HUES48 (cell line): ENCODE data around the gene ERMN.

Experiments used
- H3K27ac ChIP-seq: one replicate; pipeline ENCODE4 v1.7.0; 2013; ENCODE audit warnings: low read depth, low read length, inconsistent platforms
- H3K27me3 ChIP-seq: 2 replicates; pipeline ENCODE4 v1.6.1; 2013; ENCODE audit warnings: mild to moderate bottlenecking, low read length; ENCODE audit not compliant: control insufficient read depth, insufficient read depth
- H3K36me3 ChIP-seq: 2 replicates; pipeline ENCODE4 v1.6.1; 2013; ENCODE audit warnings: low read length; ENCODE audit not compliant: control insufficient read depth, insufficient read depth
- H3K4me1 ChIP-seq: 2 replicates; pipeline ENCODE4 v1.6.1; 2013; ENCODE audit warnings: mild to moderate bottlenecking, low read length; ENCODE audit not compliant: control insufficient read depth, insufficient read depth
- H3K4me3 ChIP-seq: 2 replicates; pipeline ENCODE4 v1.5.1; 2013; ENCODE audit warnings: mild to moderate bottlenecking, low read depth, low read length
- H3K9ac ChIP-seq: 2 replicates; pipeline ENCODE4 v1.6.1; 2013; ENCODE audit warnings: mild to moderate bottlenecking, low read depth, low read length, moderate library complexity
- H3K9me3 ChIP-seq: 2 replicates; pipeline ENCODE4 v1.6.1; 2013; ENCODE audit warnings: low read length; ENCODE audit not compliant: control insufficient read depth, insufficient read depth

The ERMN gene

DNA sequence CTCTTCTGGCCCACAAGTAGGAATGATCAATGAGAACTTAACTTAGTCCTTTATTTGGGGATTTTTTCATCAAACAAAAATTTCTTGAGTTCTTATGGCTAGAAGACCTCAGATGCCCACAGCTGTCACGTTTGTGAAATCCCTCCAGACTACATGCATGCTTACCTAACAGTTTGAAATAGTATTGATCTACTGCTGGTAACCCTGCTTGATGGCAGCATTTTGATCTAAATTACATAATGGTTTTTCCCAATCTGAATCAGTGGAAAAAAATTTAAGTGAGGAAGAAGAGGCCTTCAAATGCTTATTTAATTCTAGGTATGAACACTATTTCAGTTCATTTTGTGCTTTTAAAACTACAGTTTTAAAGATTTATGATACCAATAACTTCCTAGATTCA, 13.9 kb downstream of the ERMN start:
- Histone ChIP-seq H3K27ac (no peak overlapping the region), H3K36me3 (no peaks in the 10 kb centered on the region), H3K4me3 (no peak overlapping the region), H3K27me3 (no peaks in the 10 kb centered on the region), H3K4me1 (peaks cover 29% of the 10 kb centered on the region), H3K9me3 (no peaks in the 10 kb centered on the region), H3K9ac (no peak overlapping the region)

DNA sequence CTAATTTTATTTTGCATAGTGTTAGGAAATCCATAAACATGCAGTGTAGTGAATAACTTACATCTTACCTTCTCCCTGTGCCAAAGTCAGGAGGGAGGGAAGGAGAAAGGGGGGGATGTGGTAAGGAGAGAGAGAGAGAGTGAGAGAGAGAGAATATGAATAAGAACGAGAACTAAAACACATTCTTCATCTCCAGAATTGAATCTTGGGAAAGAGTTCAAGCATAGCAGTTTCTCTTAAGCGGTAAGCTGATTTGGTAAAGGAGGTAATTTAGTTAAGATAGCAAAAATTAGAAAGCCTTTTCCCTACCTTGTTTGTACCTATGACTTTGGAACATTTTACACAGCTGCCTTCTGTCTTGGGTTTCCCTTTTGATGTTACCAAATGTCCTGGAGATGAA, 15.7 kb downstream of the ERMN start:
- Histone ChIP-seq H3K27ac (no peak overlapping the region), H3K36me3 (no peaks in the 10 kb centered on the region), H3K4me1 (peaks cover 17% of the 10 kb centered on the region), H3K9me3 (no peaks in the 10 kb centered on the region), H3K9ac (no peak overlapping the region), H3K27me3 (no peaks in the 10 kb centered on the region), H3K4me3 (no peak overlapping the region)

DNA sequence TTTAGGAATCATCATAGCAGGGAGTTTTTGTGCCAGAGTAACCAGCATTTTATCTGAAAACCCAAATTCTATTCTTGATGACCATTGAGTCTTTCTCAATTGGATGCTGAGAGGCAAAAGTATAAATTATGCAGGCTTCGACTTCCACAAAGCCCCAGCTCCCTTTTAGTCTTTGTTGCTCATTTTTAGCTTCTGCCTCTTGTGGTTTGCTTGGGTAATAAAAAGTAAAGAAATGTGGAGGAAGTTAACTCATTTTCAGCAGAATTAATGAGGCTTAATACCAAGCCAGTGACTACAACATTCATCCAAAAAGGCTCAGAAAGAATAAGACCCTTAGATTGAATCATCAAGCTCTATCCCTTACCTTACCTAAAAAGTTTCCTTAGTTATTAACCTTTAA, 18.6 kb downstream of the ERMN start:
- H3K36me3 ChIP-seq: no peaks in the 10 kb centered on the region
- peaks cover 17% of the 10 kb centered on the region for H3K4me1 ChIP-seq
- no peak overlapping the region for H3K4me3 ChIP-seq
- H3K9me3 ChIP-seq: no peaks in the 10 kb centered on the region
- no peak overlapping the region for H3K27ac ChIP-seq
- H3K27me3 ChIP-seq: no peaks in the 10 kb centered on the region
- H3K9ac ChIP-seq: no peak overlapping the region

DNA sequence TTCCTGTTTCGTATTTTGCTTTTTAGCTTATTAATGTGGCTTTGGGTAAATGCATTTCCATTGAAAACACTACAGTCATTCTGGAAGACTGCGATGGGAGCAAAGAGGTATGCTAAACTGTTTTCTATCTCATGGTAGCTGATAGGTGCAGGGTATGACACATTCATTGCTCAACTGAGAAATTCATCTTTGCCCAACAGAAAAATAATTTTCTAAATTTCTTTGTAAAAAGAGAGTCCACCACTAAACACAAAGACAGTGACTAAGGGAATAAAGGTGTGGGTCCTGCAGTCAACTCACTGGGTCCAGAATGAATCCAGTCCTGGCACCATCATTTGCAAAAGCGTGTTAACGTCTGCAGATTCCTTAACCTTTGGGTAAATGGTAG, 19.9 kb downstream of the ERMN start:
- no peak overlapping the region for H3K4me3 ChIP-seq
- no peaks in the 10 kb centered on the region for H3K9me3 ChIP-seq
- H3K9ac ChIP-seq: no peak overlapping the region
- H3K27me3 ChIP-seq: no peaks in the 10 kb centered on the region
- H3K4me1 ChIP-seq: peaks cover 17% of the 10 kb centered on the region
- no peak overlapping the region for H3K27ac ChIP-seq
- no peaks in the 10 kb centered on the region for H3K36me3 ChIP-seq

DNA sequence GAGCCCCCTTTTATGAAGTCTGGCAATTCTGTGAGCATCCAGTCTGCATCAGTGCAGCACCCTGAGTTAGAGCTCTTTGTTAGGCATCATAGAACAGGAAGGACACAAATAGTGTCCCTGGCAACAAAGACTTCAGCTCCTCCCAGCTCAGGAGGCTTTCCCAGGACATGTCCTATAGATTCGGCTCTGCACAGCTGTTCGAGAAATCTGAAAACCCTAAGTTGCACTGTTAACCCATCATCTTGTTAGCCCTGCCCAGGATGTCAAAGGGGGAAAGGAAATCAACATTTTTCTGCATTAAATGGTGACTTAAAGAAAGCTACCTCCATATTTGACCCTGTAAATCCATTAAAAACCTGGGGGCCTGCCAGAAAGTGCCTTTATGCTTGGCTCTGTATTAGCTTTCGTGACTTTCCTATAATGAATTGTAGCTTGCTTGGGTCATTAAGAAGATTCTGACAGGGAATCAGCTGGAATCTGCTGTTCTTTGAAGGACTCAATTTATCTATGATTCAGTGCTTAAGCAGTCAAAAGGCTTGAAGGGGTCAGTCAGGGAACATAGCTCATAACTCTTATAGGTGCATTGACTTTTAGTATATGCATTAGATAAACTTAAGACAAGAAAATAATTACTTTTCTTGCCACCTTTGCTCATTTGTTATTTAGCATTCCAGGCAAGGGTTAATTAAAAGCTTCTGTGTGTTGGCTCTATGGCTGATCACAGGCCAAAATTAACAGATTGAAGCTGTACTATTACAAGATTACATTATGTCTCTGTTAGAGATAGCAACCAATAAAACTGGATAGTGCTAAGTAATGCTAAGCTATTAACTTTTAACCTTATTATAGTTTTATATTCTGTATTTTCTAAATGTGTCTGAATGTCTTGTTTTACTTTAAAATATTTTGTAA, 20.6 kb downstream of the ERMN start:
- H3K27me3 ChIP-seq: no peaks in the 10 kb centered on the region
- no peaks in the 10 kb centered on the region for H3K36me3 ChIP-seq
- H3K4me1 ChIP-seq: peaks cover 17% of the 10 kb centered on the region
- H3K4me3 ChIP-seq: no peak overlapping the region
- no peak overlapping the region for H3K27ac ChIP-seq
- H3K9me3 ChIP-seq: no peaks in the 10 kb centered on the region
- H3K9ac ChIP-seq: no peak overlapping the region

DNA sequence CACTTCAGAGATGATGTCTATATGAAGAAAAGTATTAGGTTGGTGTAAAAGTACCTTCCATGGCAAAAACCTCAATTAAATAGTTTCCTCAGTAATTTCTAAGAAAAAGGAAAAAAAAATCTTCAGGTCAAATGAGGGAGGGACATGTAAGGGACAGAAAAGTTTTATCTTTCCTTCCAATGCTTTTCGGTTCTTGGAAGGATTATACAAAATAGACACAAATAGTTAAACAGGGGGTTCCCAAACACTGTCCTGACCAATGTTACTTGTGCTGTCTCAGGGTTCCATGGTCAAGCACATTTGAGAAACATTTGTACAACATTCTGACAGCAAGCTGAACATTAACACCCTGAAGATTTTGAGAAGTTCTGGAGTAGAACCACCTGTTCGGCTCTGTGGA, 22.0 kb downstream of the ERMN start:
- Histone ChIP-seq H3K4me1 (peaks cover 8% of the 10 kb centered on the region; the same call in 1 of the 2 replicates), H3K27ac (no peak overlapping the region), H3K27me3 (no peaks in the 10 kb centered on the region), H3K36me3 (no peaks in the 10 kb centered on the region), H3K4me3 (no peak overlapping the region), H3K9me3 (no peaks in the 10 kb centered on the region), H3K9ac (no peak overlapping the region)

DNA sequence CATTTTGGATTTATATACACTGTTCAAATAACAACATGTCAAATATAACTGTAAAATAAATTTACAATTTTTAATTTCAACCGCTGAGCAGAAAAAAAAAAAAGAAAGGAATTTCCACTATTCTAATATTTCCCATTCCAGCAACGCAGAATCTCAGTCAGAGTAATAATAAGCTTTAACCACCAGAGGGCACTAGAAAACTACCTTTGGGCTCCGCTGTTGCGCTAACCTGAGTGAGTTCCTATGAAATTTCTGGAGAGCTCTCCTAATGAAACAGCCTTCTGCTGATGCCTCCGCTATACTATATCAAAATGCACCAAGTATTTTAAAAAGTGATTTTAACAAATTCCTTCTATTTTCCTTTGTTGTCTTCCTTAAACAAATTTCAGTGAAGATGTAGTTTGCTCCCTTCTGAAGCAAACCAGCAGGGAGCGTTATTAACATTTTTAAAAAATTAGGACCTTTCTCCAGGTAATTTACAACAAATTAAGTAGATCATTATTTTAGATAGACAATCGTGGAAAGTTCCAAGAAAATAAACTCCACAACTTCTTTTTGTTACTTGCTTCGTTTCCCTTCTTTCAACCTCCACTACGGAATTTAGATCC, 23.0 kb downstream of the ERMN start:
- H3K36me3 ChIP-seq: no peaks in the 10 kb centered on the region
- no peak overlapping the region for H3K27ac ChIP-seq
- H3K4me1 ChIP-seq: peaks cover 8% of the 10 kb centered on the region; the same call in 1 of the 2 replicates
- H3K9me3 ChIP-seq: no peaks in the 10 kb centered on the region
- H3K27me3 ChIP-seq: no peaks in the 10 kb centered on the region
- H3K4me3 ChIP-seq: no peak overlapping the region
- no peak overlapping the region for H3K9ac ChIP-seq

DNA sequence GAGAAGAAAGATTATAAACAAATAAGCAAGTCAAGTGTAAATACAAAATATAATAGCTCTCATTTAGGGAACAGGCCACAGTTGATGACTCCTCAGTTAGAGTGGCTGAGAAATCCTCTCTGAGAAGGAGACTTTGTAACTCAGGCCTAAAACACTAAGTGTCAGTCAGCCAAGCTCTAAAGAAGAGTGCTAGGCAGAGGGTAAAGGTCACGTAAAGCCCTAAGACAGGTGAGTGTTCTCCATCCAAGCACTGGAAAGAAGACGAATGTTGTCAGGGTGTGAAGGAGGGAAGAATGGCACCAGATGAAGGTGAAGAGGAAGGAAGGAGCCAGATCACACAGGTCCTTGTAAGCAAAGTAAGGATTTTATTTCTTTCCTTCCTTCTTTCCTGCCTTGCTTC, 24.3 kb downstream of the ERMN start:
- no peak overlapping the region for H3K27ac ChIP-seq
- H3K9me3 ChIP-seq: no peaks in the 10 kb centered on the region
- no peak overlapping the region for H3K9ac ChIP-seq
- H3K27me3 ChIP-seq: no peaks in the 10 kb centered on the region
- no peak overlapping the region for H3K4me3 ChIP-seq
- H3K4me1 ChIP-seq: no peaks in the 10 kb centered on the region
- H3K36me3 ChIP-seq: no peaks in the 10 kb centered on the region

DNA sequence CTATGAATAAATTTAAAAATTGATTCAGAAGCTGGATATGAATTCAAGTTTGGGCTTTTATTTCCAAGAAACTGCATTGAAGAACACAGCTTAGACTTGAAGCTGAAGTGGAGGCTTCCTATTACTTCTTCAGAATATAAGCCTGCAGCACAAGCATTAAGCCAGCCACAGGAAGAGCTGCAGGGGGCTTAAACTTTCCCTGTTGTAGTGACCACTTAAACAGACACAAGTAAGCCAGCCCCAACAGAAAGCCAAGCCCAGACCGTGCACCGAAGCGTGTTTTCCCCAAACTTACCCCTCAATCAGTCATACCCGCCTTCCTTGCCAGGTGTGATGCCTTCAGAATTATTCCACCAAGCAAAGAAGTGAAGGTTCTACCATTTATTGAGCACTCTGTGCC, 28.7 kb downstream of the ERMN start:
- Histone ChIP-seq H3K4me3 (no peak overlapping the region), H3K9me3 (no peaks in the 10 kb centered on the region), H3K9ac (no peak overlapping the region), H3K27me3 (no peaks in the 10 kb centered on the region), H3K4me1 (no peaks in the 10 kb centered on the region), H3K36me3 (no peaks in the 10 kb centered on the region), H3K27ac (no peak overlapping the region)

DNA sequence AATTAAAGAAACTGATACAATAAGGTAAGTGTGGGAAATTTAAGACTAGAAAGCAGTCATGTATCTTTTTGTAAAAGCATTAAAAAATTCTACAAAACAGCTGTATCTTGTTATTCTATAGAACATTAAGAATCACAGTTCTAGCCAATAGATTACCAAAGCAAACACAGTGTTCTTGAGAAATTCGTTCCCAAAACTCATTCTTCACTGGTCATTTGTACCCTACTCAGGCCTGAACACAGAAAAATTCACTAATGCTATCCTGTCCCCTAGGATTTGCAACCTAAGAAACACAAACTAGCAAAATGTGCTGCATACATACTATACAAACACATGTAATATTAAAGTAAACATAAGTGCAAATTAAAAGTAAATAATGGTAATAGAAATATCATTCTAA, 29.1 kb downstream of the ERMN start:
- Histone ChIP-seq H3K27me3 (no peaks in the 10 kb centered on the region), H3K4me1 (no peaks in the 10 kb centered on the region), H3K27ac (no peak overlapping the region), H3K9me3 (no peaks in the 10 kb centered on the region), H3K9ac (no peak overlapping the region), H3K36me3 (no peaks in the 10 kb centered on the region), H3K4me3 (no peak overlapping the region)

DNA sequence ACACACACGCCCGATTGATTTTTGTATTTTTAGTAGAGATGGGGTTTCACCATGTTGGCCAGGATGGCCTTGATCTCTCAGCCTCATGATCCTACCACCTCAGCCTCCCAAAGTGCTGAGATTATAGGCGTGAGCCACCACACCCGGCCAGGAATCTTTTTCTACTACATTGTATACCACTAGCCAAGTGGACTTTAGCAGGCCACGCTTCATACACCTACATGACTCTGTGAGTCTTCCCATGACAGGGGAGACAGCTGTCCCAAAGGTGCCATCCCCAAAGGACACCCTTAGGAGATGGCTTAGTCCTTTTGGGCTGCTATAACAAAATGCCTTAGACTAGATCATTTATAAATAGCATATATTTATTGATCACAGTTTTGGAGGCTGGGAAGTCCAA, 32.8 kb downstream of the ERMN start:
- no peaks in the 10 kb centered on the region for H3K36me3 ChIP-seq
- no peak overlapping the region for H3K9ac ChIP-seq
- H3K9me3 ChIP-seq: no peaks in the 10 kb centered on the region
- no peaks in the 10 kb centered on the region for H3K4me1 ChIP-seq
- no peaks in the 10 kb centered on the region for H3K27me3 ChIP-seq
- H3K27ac ChIP-seq: no peak overlapping the region
- H3K4me3 ChIP-seq: no peak overlapping the region
